Gastrocnemius medialis (tissue), 4 donors: ENCODE data around the gene RBM46. TPM values are rescaled to one million over a fixed set of nuclear protein-coding genes. Genes with fewer than 3 reads are reported as not detected.
A peak's percentile ranks its signal among the peaks of the same experiment; 100 is the strongest.

Experiments used
- ATAC-seq, 2 donors: fragments of 150-250 bp; one replicate each; pipeline ENCODE4 v1.9.1; 2016
- DNase-seq, 2 donors: peaks; one replicate each; pipeline ENCODE4 v3.0.0-alpha.2; 2019
- H3K27ac ChIP-seq, 4 donors: fragments of 200-600 bp; sonication (generic); 1 replicate in 1 of 4; 2 replicates in 3 of 4; pipeline ENCODE4 v1.5.1; 2016 to 2018; ENCODE audit warnings: mild to moderate bottlenecking in 2 of 4, moderate library complexity in 1 of 4
- H3K27me3 ChIP-seq, 3 donors: fragments of 200-600 bp; sonication (generic) in 2 of 3; 1 replicate in 1 of 3; 2 replicates in 2 of 3; pipeline versions ENCODE4 v1.5.1 to v1.6.0; 2016 to 2019; ENCODE audit warnings: mild to moderate bottlenecking in 1 of 3, moderate library complexity in 1 of 3
- H3K36me3 ChIP-seq, 2 donors: fragments of 200-600 bp; sonication (generic) in 1 of 2; one replicate each; pipeline ENCODE4 v1.5.1; 2017 to 2018
- H3K4me1 ChIP-seq, 2 donors: fragments of 200-600 bp; sonication (generic) in 1 of 2; one replicate each; pipeline ENCODE4 v1.5.1; 2016 to 2017; ENCODE audit warnings: mild to moderate bottlenecking in 2 of 2
- H3K4me3 ChIP-seq, 4 donors: fragments of 200-600 bp; sonication (generic) in 3 of 4; 1 replicate in 1 of 4; 2 replicates in 3 of 4; pipeline ENCODE4 v1.5.1; 2016 to 2019; ENCODE audit warnings: mild to moderate bottlenecking in 2 of 4
- H3K9me3 ChIP-seq, 3 donors: fragments of 200-600 bp; sonication (generic) in 2 of 3; 1 replicate in 1 of 3; 2 replicates in 2 of 3; pipeline ENCODE4 v1.5.1; 2016 to 2019
- POLR2A ChIP-seq, 2 donors: fragments of 450-650 bp; IDR thresholded peaks; one replicate each; pipeline ENCODE4 v1.6.1; 2017; ENCODE audit warnings: antibody characterized with exemption in 2 of 2, mild to moderate bottlenecking in 2 of 2, moderate library complexity in 2 of 2
- in situ Hi-C, 4 donors: fragments of 200-750 bp; cut with MboI; loops; one replicate each; pipeline versions ENCODE4 v1.15.0 to v1.8.0; 2017; ENCODE audit warnings: low sequenced_read_pairs in 4 of 4
- intact Hi-C: fragments of 100-400 bp; cut with DNase I; formaldehyde crosslinking; loops from one replicate; pipeline ENCODE4 v1.15.1; 2023; ENCODE audit warnings: low total_unique reads
- total RNA-seq, 4 donors: library from RNA; depleted of rRNA; stranded (reverse); fragments of >200 nt; gene quantifications; one replicate each; pipeline versions ENCODE4 v1.1.0 to v1.2.3, GENCODE V29; 2016
- TF ChIP-seq, protein P1 (sequence below), 5 experiments: fragments of 450-650 bp in 3 of 5; fragments of 200-600 bp in 2 of 5; sonication (generic) in 2 of 5; IDR thresholded peaks in 4 of 5; conservative IDR thresholded peaks in 1 of 5; 1 replicate in 4 of 5; 2 replicates in 1 of 5; pipeline ENCODE4 v1.5.1; 2016 to 2019; ENCODE audit warnings: antibody characterized with exemption in 5 of 5, mild to moderate bottlenecking in 3 of 5, moderate library complexity in 3 of 5

RBM46 gene
- total RNA-seq, 4 donors from 2014 or later = not detected

DNA sequence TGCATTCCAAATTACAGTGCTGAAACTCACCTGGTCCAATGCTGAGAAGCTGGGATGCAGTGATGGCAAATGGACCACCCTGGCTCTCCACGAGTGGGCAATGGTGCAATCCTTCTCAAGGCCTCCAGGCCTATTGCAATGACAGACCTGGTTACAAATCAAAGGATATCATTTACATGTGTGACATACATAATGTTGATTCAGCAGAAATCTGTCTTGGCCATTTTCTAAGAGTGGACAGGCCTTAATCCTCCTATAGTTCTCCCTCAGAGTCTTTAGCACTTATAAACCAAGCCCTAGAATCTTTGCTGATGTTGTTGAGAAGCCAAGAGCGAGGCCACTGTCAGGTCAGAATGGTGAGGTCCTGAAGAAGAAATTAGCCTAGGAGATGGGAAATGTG lies 20.2 kb upstream of the RBM46 start:
- TF ChIP-seq POLR2A (IDR thresholded peaks at IDR 0.05) = no peak
- TF ChIP-seq, protein P1, sequence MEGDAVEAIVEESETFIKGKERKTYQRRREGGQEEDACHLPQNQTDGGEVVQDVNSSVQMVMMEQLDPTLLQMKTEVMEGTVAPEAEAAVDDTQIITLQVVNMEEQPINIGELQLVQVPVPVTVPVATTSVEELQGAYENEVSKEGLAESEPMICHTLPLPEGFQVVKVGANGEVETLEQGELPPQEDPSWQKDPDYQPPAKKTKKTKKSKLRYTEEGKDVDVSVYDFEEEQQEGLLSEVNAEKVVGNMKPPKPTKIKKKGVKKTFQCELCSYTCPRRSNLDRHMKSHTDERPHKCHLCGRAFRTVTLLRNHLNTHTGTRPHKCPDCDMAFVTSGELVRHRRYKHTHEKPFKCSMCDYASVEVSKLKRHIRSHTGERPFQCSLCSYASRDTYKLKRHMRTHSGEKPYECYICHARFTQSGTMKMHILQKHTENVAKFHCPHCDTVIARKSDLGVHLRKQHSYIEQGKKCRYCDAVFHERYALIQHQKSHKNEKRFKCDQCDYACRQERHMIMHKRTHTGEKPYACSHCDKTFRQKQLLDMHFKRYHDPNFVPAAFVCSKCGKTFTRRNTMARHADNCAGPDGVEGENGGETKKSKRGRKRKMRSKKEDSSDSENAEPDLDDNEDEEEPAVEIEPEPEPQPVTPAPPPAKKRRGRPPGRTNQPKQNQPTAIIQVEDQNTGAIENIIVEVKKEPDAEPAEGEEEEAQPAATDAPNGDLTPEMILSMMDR (IDR thresholded peaks at IDR 0.05 in 4 of 5, conservative IDR thresholded peaks at IDR 0.05 in 1 of 5) = no peak
- H3K27ac ChIP-seq = no peak overlapping the region
- H3K9me3 ChIP-seq = no peaks in the 10 kb centered on the region
- in situ Hi-C loops (no loop called here), intact Hi-C loops (no loop called here)
- H3K36me3 ChIP-seq = no peaks in the 10 kb centered on the region
- H3K27me3 ChIP-seq = peaks cover 0 to 2% (median 0%) of the 10 kb centered on the region in 3 donors
- DNase-seq (no peak), ATAC-seq (no peak)
- no peak overlapping the region for H3K4me3 ChIP-seq
- no peaks in the 10 kb centered on the region for H3K4me1 ChIP-seq

DNA sequence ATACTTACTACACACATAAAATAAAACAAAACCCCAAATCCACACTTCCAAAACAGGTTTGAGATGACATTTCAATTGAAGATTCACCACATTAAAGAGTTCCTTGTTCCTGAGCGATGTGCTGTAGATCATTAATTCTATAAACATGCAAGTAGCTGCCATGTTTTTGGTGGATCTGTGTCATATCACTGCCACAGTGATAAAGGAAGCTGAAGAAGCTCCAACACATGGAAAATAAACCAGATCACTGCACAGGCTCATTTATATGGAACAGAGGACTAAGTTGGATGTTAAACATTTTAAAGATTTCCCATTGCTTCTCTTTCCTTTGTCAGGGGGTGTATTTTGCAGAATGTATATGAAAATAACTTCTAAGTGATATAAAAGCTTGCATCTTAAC lies 2.8 kb upstream of the RBM46 start:
- ATAC-seq = no peak
- no peak overlapping the region for H3K27ac ChIP-seq
- TF ChIP-seq POLR2A (IDR thresholded peaks at IDR 0.05) = no peak
- TF ChIP-seq, protein P1 (IDR thresholded peaks at IDR 0.05 in 4 of 5, conservative IDR thresholded peaks at IDR 0.05 in 1 of 5) = no peak
- intact Hi-C loops = no loop called here
- no peaks in the 10 kb centered on the region for H3K4me1 ChIP-seq
- in situ Hi-C loops = no loop called here
- H3K27me3 ChIP-seq = no peaks in the 10 kb centered on the region
- H3K9me3 ChIP-seq = no peaks in the 10 kb centered on the region
- H3K36me3 ChIP-seq = no peaks in the 10 kb centered on the region
- no peak for DNase-seq
- no peak overlapping the region for H3K4me3 ChIP-seq

DNA sequence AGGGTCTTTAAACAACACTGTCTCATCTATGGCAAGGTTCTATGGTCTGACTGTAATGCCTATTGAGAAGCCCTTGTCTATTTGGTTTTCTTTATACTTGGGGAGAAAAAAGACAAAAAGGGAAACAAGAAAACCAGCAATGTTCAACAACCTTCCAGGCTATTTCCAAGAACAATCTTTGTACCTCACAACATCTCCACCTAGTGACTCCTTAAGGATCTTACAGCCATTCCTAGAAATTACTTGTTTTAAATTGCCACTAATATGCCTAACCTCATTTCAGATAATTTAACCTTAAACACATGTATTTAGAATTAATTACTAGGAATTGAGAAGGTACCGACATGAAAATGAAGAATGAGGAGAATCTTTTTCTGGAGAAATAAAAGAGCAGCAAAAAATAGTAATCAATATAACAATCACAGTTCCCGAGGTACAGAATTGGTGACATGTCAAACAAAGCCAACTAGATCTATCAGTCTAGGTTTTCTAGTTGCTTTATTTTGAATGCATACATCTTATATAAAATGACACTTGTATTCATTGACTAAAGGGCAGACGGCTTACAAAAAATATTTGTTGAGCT lies 1.6 kb upstream of the RBM46 start:
- no peaks in the 10 kb centered on the region for H3K9me3 ChIP-seq
- H3K27ac ChIP-seq = no peak overlapping the region
- in situ Hi-C loops = no loop called here
- no peaks in the 10 kb centered on the region for H3K36me3 ChIP-seq
- no peak for ATAC-seq
- no peak overlapping the region for H3K4me3 ChIP-seq
- no peak for TF ChIP-seq POLR2A (IDR thresholded peaks at IDR 0.05)
- TF ChIP-seq, protein P1 (IDR thresholded peaks at IDR 0.05 in 4 of 5, conservative IDR thresholded peaks at IDR 0.05 in 1 of 5) = no peak
- H3K27me3 ChIP-seq = no peaks in the 10 kb centered on the region
- no peaks in the 10 kb centered on the region for H3K4me1 ChIP-seq
- DNase-seq = no peak
- intact Hi-C loops = no loop called here

DNA sequence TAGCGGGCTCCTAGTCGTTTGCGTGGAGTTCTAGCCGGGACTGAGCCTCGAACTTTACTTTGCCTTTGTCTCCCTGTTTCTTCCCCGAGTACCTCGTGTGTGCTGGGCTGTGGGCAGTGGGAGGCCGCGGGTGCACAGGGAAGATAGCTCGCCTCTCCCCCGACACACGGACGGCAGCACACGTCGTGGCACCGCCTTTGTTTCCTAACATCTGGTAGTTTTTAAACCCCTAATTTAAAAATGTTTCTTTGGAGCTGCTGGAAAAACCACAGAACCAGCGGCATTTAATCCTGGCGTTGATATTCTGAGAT lies 866 bp downstream of the RBM46 start:
- in situ Hi-C loops (no loop called here), intact Hi-C loops (no loop called here)
- Histone ChIP-seq H3K4me3 (no peak overlapping the region), H3K27me3 (no peaks in the 10 kb centered on the region), H3K4me1 (no peaks in the 10 kb centered on the region), H3K36me3 (no peaks in the 10 kb centered on the region), H3K27ac (no peak overlapping the region), H3K9me3 (no peaks in the 10 kb centered on the region)
- no peak for TF ChIP-seq POLR2A (IDR thresholded peaks at IDR 0.05)
- TF ChIP-seq, protein P1 (IDR thresholded peaks at IDR 0.05 in 4 of 5, conservative IDR thresholded peaks at IDR 0.05 in 1 of 5) = no peak
- DNase-seq (no peak), ATAC-seq (no peak)

DNA sequence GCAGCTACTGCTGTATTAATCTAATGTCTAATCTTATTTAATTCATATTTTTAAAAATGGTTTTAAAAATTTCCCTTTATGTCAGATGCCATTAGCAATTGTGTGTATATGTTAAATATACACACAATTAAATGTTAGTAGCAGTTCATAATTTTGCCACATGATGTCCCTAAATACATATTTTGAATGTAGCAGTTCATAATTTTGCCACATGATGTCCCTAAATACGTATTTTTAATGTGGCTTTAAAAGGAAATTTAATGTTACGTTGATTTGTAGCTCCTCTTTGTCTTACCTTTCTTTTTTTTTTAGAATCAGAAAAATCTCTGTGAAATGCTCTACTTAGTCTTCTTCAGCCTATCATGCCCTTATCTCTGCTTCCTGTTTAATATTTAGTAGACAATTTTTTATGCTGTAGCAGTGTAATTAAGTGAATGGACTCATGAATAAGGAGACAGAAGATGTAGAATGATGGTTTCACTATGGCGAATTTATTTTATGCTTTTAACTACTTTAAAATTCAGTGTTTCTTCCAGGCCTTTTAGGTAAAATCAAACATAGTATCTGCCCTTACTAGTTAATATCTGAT lies 26.1 kb downstream of the RBM46 start:
- ATAC-seq (no peak), DNase-seq (no peak)
- in situ Hi-C loops = no loop called here
- H3K36me3 ChIP-seq = no peaks in the 10 kb centered on the region
- no peaks in the 10 kb centered on the region for H3K27me3 ChIP-seq
- intact Hi-C loops = no loop called here
- H3K27ac ChIP-seq = no peak overlapping the region
- TF ChIP-seq POLR2A (IDR thresholded peaks at IDR 0.05) = no peak
- TF ChIP-seq, protein P1 (IDR thresholded peaks at IDR 0.05 in 4 of 5, conservative IDR thresholded peaks at IDR 0.05 in 1 of 5) = peak in 1 of 5 experiments; percentile 31
- H3K4me3 ChIP-seq = no peak overlapping the region
- H3K9me3 ChIP-seq = no peaks in the 10 kb centered on the region
- H3K4me1 ChIP-seq = no peaks in the 10 kb centered on the region
